ENCODE data around the gene TEX11.

DNA sequence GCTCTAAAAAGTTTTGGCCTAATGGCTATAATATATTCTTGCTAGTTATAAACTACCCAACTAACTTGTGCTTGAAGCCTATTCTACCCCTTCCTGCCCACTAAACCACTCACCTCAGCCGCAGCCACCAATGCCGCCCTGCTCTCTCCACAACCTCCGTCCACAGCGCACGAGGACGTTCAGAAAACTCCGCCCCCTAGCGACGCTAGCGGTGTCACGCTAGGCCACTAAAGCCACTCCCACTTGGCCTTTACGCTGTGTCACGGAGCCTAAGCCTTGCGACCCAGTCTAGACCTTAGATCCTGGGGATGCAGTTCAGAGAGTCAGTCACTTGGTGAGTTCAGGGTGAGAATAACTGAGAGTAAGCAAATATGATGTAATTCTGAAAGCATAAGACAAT, at the start of gene TEX11:
- no peak for TF ChIP-seq CTCF (IDR thresholded peaks at IDR 0.05; ENCODE audit: insufficient read depth, low read length)
- no peak for TF ChIP-seq POLR2AphosphoS5 (IDR thresholded peaks at IDR 0.05; ENCODE audit: low read depth)
- TF ChIP-seq, protein P1, sequence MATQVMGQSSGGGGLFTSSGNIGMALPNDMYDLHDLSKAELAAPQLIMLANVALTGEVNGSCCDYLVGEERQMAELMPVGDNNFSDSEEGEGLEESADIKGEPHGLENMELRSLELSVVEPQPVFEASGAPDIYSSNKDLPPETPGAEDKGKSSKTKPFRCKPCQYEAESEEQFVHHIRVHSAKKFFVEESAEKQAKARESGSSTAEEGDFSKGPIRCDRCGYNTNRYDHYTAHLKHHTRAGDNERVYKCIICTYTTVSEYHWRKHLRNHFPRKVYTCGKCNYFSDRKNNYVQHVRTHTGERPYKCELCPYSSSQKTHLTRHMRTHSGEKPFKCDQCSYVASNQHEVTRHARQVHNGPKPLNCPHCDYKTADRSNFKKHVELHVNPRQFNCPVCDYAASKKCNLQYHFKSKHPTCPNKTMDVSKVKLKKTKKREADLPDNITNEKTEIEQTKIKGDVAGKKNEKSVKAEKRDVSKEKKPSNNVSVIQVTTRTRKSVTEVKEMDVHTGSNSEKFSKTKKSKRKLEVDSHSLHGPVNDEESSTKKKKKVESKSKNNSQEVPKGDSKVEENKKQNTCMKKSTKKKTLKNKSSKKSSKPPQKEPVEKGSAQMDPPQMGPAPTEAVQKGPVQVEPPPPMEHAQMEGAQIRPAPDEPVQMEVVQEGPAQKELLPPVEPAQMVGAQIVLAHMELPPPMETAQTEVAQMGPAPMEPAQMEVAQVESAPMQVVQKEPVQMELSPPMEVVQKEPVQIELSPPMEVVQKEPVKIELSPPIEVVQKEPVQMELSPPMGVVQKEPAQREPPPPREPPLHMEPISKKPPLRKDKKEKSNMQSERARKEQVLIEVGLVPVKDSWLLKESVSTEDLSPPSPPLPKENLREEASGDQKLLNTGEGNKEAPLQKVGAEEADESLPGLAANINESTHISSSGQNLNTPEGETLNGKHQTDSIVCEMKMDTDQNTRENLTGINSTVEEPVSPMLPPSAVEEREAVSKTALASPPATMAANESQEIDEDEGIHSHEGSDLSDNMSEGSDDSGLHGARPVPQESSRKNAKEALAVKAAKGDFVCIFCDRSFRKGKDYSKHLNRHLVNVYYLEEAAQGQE (IDR thresholded peaks at IDR 0.05; ENCODE audit: insufficient replicate concordance, low read depth) = no peak
- no peak for TF ChIP-seq GABPA (IDR thresholded peaks at IDR 0.05; ENCODE audit: low read depth)

Data from HL-60 (cell line).